Uterus (tissue), 4 donors: ENCODE data around the gene SPATA21. TPM values are rescaled to one million over a fixed set of nuclear protein-coding genes. Genes with fewer than 3 reads are reported as not detected.

Experiments
- DNase-seq, 2 donors: peaks; one replicate each; pipeline ENCODE4 v3.0.0-alpha.2; 2019 to 2020
- H3K27ac ChIP-seq, 2 donors: fragments of 200-600 bp; sonication (generic); 1 replicate in 1 of 2; 2 replicates in 1 of 2; pipeline ENCODE4 v1.5.1; 2016 to 2018
- H3K27me3 ChIP-seq, 2 donors: fragments of 200-600 bp; sonication (generic); one replicate each; pipeline ENCODE4 v1.5.1; 2018 to 2019; ENCODE audit warnings: control low read depth in 1 of 2
- H3K36me3 ChIP-seq, 2 donors: fragments of 200-600 bp; sonication (generic); one replicate each; pipeline ENCODE4 v1.5.1; 2019; ENCODE audit warnings: control low read depth in 1 of 2
- H3K4me1 ChIP-seq, 2 donors: fragments of 200-600 bp; sonication (generic); one replicate each; pipeline ENCODE4 v1.5.1; 2018 to 2019; ENCODE audit warnings: control low read depth in 1 of 2
- H3K4me3 ChIP-seq, 2 donors: fragments of 200-600 bp; sonication (generic); 1 replicate in 1 of 2; 2 replicates in 1 of 2; pipeline ENCODE4 v1.5.1; 2018 to 2019; ENCODE audit warnings: mild to moderate bottlenecking in 1 of 2
- H3K9me3 ChIP-seq, 2 donors: fragments of 200-600 bp; sonication (generic); one replicate each; pipeline ENCODE4 v1.5.1; 2019; ENCODE audit warnings: control low read depth in 1 of 2
- POLR2A ChIP-seq, 2 donors: fragments of 450-650 bp; IDR thresholded peaks; one replicate each; pipeline ENCODE4 v1.6.1; 2016; ENCODE audit warnings: antibody characterized with exemption in 2 of 2, mild to moderate bottlenecking in 1 of 2, moderate library complexity in 1 of 2
- intact Hi-C: fragments of 100-400 bp; cut with DNase I; formaldehyde crosslinking; loops from one replicate; pipeline ENCODE4 v1.15.1; 2023; ENCODE audit warnings: low total_unique reads
- total RNA-seq, 4 donors: library from RNA; depleted of rRNA in 3 of 4; stranded (reverse); fragments of >200 nt in 3 of 4; gene quantifications; one replicate each; pipeline versions ENCODE4 v1.1.0 to v1.2.4, GENCODE V29; 2014 to 2023
- TF ChIP-seq, protein P1 (sequence below), 4 experiments: fragments of 200-600 bp in 2 of 4; fragments of 450-650 bp in 2 of 4; sonication (generic) in 2 of 4; IDR thresholded peaks; one replicate each; pipeline ENCODE4 v1.5.1; 2016 to 2019; ENCODE audit warnings: antibody characterized with exemption in 4 of 4, mild to moderate bottlenecking in 2 of 4, moderate library complexity in 1 of 4
- donor health status: DM: yes; HTN: yes; CAD: no.

Gene SPATA21
- total RNA-seq, 4 donors from 2014 or later: 0.27 TPM; not detected in 3

DNA sequence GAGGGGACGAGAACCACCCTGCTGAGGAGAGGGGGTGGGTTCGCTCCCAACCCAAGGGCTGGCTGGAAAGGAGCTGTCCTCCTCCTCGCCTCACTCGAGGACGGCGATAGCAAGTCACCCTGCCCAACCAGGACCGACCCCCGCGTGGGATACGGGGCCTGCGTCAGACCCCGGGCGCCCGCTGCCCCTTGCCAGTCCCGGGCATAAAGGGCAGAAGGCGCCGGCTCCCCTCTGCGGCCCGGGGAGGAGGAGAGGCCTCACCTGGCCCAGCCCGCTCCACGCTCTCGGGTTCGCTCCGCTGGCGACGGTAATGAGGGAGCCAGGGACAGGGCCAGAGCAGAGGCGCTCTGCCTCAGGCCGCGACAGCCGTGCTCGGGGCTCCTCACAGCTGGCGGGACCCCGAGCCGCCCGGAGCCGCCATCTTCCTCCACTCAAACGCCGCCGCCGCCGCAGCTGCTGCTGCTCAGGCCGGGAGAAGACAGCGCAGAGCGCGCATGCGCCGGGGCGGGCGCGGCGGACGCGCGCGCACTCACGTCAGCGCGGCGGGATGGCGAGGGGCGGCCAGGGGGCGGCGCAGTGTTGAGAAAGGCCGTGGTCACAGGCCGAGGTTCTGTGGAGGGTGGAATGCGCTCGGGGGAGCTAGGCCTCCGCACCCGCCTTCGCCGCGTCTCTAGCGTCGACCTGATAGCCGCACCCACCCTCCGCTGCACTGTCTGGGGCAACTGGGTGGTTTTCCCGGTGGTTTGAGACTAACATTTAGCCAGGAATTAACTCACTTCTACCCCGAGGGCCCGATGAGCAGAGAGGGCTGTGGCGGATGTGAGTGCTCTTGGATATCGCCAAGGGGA, 85.0 kb downstream of the SPATA21 start, which contains the start of gene FBXO42:
TSS of gene FBXO42 (minus strand) at position 487 of the 848 bp plus-strand sequence. CDS start 37,062 bp downstream, outside the sequence.
- Histone ChIP-seq H3K9me3 (no peaks in the 10 kb centered on the region), H3K36me3 (no peaks in the 10 kb centered on the region), H3K27me3 (no peaks in the 10 kb centered on the region), H3K4me1 (peaks cover 0 to 7% of the 10 kb centered on the region in 2 donors), H3K27ac (peak within 1 kb of the TSS; percentile 93), H3K4me3 (peak within 1 kb of the TSS; percentile 86 to 95)
- TF ChIP-seq POLR2A (IDR thresholded peaks at IDR 0.05): peak; percentile 97 to 98
- TF ChIP-seq, protein P1, sequence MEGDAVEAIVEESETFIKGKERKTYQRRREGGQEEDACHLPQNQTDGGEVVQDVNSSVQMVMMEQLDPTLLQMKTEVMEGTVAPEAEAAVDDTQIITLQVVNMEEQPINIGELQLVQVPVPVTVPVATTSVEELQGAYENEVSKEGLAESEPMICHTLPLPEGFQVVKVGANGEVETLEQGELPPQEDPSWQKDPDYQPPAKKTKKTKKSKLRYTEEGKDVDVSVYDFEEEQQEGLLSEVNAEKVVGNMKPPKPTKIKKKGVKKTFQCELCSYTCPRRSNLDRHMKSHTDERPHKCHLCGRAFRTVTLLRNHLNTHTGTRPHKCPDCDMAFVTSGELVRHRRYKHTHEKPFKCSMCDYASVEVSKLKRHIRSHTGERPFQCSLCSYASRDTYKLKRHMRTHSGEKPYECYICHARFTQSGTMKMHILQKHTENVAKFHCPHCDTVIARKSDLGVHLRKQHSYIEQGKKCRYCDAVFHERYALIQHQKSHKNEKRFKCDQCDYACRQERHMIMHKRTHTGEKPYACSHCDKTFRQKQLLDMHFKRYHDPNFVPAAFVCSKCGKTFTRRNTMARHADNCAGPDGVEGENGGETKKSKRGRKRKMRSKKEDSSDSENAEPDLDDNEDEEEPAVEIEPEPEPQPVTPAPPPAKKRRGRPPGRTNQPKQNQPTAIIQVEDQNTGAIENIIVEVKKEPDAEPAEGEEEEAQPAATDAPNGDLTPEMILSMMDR (IDR thresholded peaks at IDR 0.05): peak; percentile 10 to 74 (median 62)
- intact Hi-C loops: loop anchor here (10.0 kb wide), 1 partner anchor 107 kb away; no protein-coding TSS in a partner anchor
- DNase-seq: peak; percentile 89 to 93

DNA sequence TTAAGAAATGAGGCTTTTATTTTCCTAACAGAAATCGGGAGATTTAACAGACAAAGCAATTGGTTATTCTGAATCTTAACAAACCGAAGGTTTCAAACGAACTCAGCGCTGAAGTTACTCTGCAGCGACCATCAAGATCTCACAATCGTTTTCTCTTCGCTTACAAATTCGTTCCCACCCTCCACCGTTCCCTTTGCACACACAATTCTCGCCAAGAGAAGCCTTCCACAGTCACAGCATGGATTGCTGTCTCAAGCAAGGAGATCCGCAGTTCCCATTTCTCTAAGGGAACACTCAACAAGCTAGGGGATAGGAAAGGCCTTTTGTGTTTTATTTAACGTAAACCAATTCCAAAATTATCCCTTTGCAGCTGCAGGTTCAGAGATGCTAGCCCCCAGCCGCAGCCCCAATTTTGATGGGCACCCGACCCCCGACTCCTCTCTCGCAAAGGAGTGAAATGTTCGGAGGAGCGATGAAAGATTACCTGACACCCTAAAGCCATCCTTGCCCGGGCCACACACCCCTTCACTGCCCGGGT, 85.7 kb downstream of the SPATA21 start:
- intact Hi-C loops: loop anchor here (10.0 kb wide), 1 partner anchor 107 kb away; no protein-coding TSS in a partner anchor
- DNase-seq: no peak
- H3K27me3 ChIP-seq: no peaks in the 10 kb centered on the region
- peak overlapping the region; percentile 86 to 95 for H3K4me3 ChIP-seq
- H3K9me3 ChIP-seq: no peaks in the 10 kb centered on the region
- no peak for TF ChIP-seq POLR2A (IDR thresholded peaks at IDR 0.05)
- TF ChIP-seq, protein P1 (IDR thresholded peaks at IDR 0.05): no peak
- peaks cover 0 to 7% of the 10 kb centered on the region in 2 donors for H3K4me1 ChIP-seq
- no peaks in the 10 kb centered on the region for H3K36me3 ChIP-seq
- peak overlapping the region; percentile 93 for H3K27ac ChIP-seq

GRCh38 chr1:16349847-16350406, 87.3 kb downstream of the SPATA21 start:
- H3K27me3 ChIP-seq: no peaks in the 10 kb centered on the region
- H3K4me1 ChIP-seq: peaks cover 0 to 7% of the 10 kb centered on the region in 2 donors
- no peak for TF ChIP-seq POLR2A (IDR thresholded peaks at IDR 0.05)
- TF ChIP-seq, protein P1 (IDR thresholded peaks at IDR 0.05): no peak
- no peaks in the 10 kb centered on the region for H3K9me3 ChIP-seq
- intact Hi-C loops: loop anchor here (10.0 kb wide), 1 partner anchor 105 kb away; no protein-coding TSS in a partner anchor
- H3K4me3 ChIP-seq: no peak overlapping the region
- no peak for DNase-seq
- peak overlapping the region; percentile 36 to 93 for H3K27ac ChIP-seq
- H3K36me3 ChIP-seq: no peaks in the 10 kb centered on the region

Other genes starting within 250 kb of the SPATA21 start
- gene ARHGEF19, start 224.8 kb downstream of the SPATA21 start, total RNA-seq: 10 to 100 TPM in 2 of 4 donors, 1 to 10 TPM in 2; 3.6 to 26.8 (median 12.2) TPM
- 1 to 10 TPM; 5.1 to 7.4 (median 5.5) TPM for gene CPLANE2, start 200.2 kb downstream of the SPATA21 start, total RNA-seq
- gene FBXO42, start 84.9 kb downstream of the SPATA21 start, total RNA-seq: 10 to 100 TPM; 21.0 to 30.3 (median 23.0) TPM
- 100 to 1,000 TPM in 1 of 4 donors, 10 to 100 TPM in 3; 24.4 to 126 (median 47.2) TPM for gene SZRD1, start 70.2 kb downstream of the SPATA21 start, total RNA-seq
- 10 to 100 TPM; 36.0 to 60.1 (median 38.6) TPM for gene NECAP2, start 3.3 kb upstream of the SPATA21 start, total RNA-seq
- 1,000 to 10,000 TPM in 1 of 4 donors, under 1 TPM in 3; under 0.01 to 2,125 (median under 0.01) TPM for gene RNU1-1, start 76.9 kb upstream of the SPATA21 start, total RNA-seq
- gene NBPF1, start 176.1 kb upstream of the SPATA21 start, total RNA-seq: 100 to 1,000 TPM in 1 of 4 donors, 10 to 100 TPM in 3; 29.4 to 178 (median 39.2) TPM
- 1,000 to 10,000 TPM in 1 of 4 donors, under 1 TPM in 3; under 0.01 to 2,125 (median under 0.01) TPM for gene RNU1-3, start 229.5 kb upstream of the SPATA21 start, total RNA-seq